K562 (cell line): ENCODE measurements around the gene SOBP.
"Not testable (repeated sequence)": the region's sequence is repeated elsewhere in the genome, so short reads cannot be mapped to it uniquely, and the experiment has no call there.

Experiments
- ARID2 ChIP-seq: fragments of 450-650 bp; IDR thresholded peaks from 2 replicates; pipeline ENCODE4 v1.6.1; 2017; ENCODE audit warnings: antibody characterized with exemption, mild to moderate bottlenecking
- CBX8 ChIP-seq: fragments of 200-600 bp; sonication (generic); IDR thresholded peaks from 2 replicates; pipeline ENCODE4 v1.6.1; 2012; ENCODE audit warnings: borderline replicate concordance, mixed run types, low read depth, mild to moderate bottlenecking, moderate library complexity, mixed read lengths, low read length, control low read depth, inconsistent platforms; ENCODE audit not compliant: poor library complexity, severe bottlenecking; ENCODE audit errors: extremely low read depth
- ERF ChIP-seq: fragments of 450-650 bp; formaldehyde crosslinking; IDR thresholded peaks from 2 replicates; pipeline ENCODE4 v1.4.0; 2020; ENCODE audit warnings: mild to moderate bottlenecking, mixed read lengths
- TAF1 ChIP-seq: IDR thresholded peaks from 2 replicates; pipeline ENCODE4 v1.6.1; 2011; ENCODE audit warnings: mild to moderate bottlenecking, low read length, moderate library complexity; ENCODE audit not compliant: insufficient read depth, control insufficient read depth, severe bottlenecking; ENCODE audit errors: extremely low read depth

DNA sequence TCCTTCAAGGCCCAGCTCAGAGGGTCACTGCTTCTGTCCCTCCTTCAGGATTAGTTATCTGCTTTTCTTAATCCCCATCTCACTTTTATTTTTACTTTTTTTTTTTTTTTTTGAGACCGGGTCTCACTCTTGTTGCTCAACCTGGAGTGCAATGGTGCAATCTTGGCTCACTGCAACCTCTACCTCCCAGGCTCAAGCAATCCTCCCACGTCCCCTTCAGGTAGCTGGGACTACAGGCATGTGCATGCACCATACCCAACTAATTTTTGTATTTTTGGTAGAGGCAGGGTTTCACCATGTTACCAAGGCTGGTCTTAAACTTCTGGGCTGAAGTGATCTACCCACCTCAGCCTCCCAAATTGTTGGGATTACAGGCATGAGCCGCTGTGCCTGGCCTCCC is 14.1 kb upstream of the SOBP start:
- not testable (repeated sequence) for TF ChIP-seq ERF (CRISPR knock-in tag); TAF1; CBX8; ARID2
